AML-193 (cell line): ENCODE data around the gene DHRS1.

ENCODE experiments used
- DNase-seq, 2 experiments: peaks; one replicate each; lab custom pipeline; 2025; lab: John Stamatoyannopoulos, UW

Gene DHRS1

GRCh38 chr14:24309538-24310264 is 10.1 kb upstream of the DHRS1 start, which contains the start of gene LTB4R2:
Gene LTB4R2, plus strand, starts transcription at chr14:24310140. Its CDS starts 525 bp downstream, at chr14:24310665.
- no peak for DNase-seq

DNA sequence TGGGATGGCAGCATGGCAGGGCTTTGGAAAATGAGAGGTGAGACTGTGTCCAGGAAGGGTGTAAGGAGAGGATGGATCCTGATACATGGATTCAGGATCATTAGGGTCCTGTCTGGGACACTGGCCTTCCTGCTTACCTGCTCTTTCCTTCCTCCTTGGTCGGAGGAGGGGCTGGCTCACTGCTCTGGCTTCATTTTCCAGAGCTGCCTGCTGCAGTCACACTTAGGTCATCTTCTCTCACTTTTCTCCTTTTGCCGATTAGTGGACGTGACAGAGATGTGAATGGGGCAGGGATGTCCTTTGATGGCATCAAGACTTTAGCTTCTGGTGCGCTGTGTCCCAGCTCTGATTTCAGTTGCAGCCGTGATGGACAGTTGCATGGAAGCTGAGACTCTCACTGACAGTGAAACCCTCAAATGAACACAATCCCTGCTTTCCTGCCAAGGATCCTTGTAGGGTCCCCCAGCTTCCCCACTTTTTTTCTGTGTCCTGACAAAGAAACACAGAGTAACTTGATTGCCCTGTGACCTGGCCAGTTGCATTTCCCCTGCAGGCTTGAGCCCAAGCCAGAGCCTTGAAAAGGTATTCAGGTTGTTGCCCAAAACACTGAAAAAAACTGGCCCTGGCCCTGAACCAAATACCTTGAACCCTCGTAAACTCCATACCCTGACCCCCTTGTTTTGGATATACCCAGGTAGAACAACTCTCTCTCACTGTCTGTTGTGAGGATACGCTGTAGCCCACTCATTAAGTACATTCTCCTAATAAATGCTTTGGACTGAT is 9.0 kb upstream of the DHRS1 start:
- DNase-seq, result no peak

- peak; percentile 50 to 51 for DNase-seq
These were observed 8.2 kb upstream of the DHRS1 start, which contains the start of gene CIDEB for GRCh38 chr14:24307575-24308341. Gene CIDEB, minus strand, starts transcription at chr14:24307977. Its CDS starts 119 bp downstream, at chr14:24307858.

DNA sequence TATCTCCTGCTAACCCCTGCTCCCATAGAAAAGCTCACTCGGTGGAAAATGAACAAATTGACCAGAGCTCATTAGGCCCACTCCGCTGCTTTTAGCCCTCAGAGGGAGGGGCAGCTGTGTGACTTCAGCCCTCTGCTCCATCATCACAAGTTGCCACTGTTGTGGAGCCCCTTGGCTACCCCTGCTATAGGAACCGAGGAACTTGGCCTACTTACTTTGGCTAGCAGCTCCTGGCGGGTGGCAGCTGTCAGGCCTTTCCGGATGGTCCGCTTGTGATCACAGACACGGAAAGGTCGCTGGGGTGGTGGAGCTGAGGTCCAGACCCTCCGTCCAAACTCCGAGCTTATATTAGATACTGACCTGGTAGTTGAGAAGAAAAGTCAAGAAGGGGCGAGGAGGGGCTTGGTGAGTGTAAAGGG is 7.6 kb upstream of the DHRS1 start:
- DNase-seq, result no peak

GRCh38 chr14:24304019-24304387 is 4.4 kb upstream of the DHRS1 start:
- no peak for DNase-seq

DNA sequence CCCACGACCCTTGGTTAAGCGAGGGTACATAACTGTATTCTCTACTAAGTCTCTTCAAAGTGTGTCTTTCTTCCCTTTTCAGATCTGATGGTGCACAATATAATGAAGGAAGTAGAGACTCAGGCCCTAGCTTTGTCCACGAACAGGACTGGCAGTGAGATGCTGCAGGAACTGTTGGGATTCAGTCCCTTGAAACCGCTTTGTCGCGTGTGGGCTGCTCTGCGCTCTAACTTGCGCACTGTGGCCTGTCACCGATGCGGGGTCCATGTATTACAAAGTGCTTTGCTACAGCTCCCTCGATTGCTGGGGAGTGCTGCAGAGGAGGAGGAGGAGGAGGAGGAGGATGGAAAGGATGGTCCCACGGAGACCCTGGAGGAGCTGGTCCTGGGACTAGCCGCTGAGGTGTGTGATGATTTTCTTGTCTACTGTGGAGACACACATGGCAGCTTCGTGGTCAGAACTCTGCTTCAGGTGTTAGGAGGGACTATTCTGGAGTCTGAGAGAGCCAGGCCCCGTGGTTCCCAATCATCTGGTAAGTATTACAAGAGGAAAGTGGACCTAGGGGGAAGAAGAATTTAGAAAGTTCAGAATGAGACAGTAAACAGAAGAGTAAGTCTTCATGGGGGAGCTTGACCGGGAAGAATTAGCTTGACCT is 873 bp upstream of the DHRS1 start:
- no peak for DNase-seq

DNA sequence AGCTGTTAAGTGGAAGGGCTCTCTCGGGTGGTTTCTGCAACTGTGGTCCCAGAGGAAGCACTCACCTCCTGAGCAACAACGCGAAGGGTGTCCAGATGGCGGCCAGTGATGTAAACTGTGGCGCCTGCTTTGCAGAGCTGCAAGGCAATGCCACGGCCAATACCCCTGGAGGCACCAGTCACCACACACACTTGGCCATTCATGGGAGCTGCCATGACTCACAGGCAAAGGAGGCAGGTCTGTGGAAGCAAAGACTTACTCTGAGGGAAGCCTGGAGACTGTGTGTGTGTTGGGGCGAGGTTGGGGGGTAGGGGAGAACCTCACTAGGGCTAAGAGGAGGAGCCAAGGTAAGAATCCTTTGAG is 707 bp downstream of the DHRS1 start:
- DNase-seq, result no peak

DNA sequence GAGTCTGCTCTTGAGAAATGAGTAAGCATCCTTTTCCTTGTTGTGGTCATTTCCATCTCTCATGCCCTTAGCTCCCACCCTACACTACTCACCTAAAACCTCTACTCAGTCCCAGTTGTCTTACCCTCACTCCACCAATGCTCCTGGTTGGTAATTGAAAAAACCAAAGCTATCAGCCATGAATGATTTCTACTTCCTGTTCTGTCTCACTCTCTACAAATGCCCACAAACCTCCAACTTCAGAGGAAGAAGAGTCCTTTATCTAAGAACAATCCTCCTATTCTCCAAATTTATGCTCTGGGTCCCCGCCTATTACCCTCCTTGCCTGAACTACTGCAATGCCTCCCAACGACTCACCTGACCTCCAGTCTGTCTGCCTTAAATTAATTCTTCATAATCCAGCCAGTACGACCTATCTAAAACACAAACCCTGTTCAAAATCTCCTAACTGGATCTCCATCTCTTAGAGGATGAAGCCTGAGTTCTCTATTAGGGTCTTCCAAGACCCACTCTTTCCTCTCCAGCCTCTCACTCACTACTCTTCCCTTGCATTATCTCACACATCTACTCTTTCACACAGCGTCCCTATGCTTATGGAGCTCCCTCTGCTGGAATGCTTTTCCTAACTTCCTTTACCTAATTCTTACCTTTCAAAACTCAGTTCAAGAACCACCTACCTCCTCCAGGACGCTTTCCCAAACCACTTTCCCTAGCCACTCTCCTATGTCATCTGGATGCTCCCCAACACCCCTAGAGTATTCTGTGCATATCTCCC is 2.2 kb downstream of the DHRS1 start:
- DNase-seq, result peak; percentile 36 to 39

- DNase-seq, result peak; percentile 59 to 66
These were observed 3.0 kb downstream of the DHRS1 start for GRCh38 chr14:24296341-24297157.

GRCh38 chr14:24293525-24293924 is 6.1 kb downstream of the DHRS1 start:
- no peak for DNase-seq

- DNase-seq, result no peak
These were observed 7.3 kb downstream of the DHRS1 start for GRCh38 chr14:24292118-24292807.

GRCh38 chr14:24291446-24292117 is 8.0 kb downstream of the DHRS1 start:
- no peak for DNase-seq

GRCh38 chr14:24290746-24291145 is 8.8 kb downstream of the DHRS1 start:
- DNase-seq, result no peak

DNA sequence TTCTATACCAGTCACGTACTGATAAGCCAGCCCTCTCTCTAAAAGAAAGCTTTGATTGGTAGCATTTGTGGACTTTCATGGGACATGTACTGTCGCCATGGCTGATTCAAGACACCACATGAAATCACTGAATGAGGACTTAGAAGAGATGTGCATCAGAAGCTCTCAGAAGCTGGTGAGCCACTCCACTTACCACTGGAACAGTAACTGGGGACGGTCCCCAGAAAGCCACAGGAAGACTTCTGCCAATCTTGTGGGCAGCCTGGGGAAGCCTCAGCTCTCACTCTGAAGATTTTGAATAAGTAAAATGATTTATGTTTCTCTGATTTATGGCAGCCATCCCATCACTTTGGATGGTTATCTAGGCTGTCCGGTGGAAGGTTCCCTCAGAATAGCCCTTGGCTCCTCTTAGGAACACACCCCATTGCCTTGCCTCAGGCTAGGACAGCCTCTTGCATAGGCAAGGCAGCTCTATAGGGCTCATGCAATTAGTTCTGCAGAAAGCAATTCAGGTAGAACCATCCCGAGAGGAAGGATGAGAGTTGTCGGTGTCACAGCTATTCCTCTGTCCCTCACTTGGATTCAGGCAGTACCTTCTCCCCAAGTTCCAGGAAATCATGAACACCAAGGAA is 9.8 kb downstream of the DHRS1 start:
- no peak for DNase-seq

GRCh38 chr14:24286996-24287395 is 12.6 kb downstream of the DHRS1 start:
- no peak for DNase-seq

- no peak for DNase-seq
These were observed 14.2 kb downstream of the DHRS1 start for GRCh38 chr14:24285351-24285750.

GRCh38 chr14:24284501-24285035 is 15.0 kb downstream of the DHRS1 start:
- DNase-seq, result no peak

GRCh38 chr14:24283796-24284460 is 15.7 kb downstream of the DHRS1 start:
- DNase-seq, result no peak
